K562 (cell line): ENCODE measurements around the gene ARHGAP35. TPM values are rescaled to one million over a fixed set of nuclear protein-coding genes. Genes with fewer than 3 reads are reported as not detected.

Experiments
- BACH1 ChIP-seq: fragments of 200-800 bp; sonication (Bioruptor generic); IDR thresholded peaks from 2 replicates; pipeline ENCODE4 v1.6.1; 2016; ENCODE audit warnings: missing genetic modification characterization, missing compliant biosample characterization
- EWSR1 ChIP-seq: fragments of 450-650 bp; IDR thresholded peaks from 2 replicates; pipeline ENCODE4 v1.6.1; 2018; ENCODE audit warnings: borderline replicate concordance, mild to moderate bottlenecking, low read depth, moderate library complexity; ENCODE audit not compliant: partially characterized antibody
- FOXM1 ChIP-seq, 2 experiments: fragments of 450-650 bp in 1 of 2; sonication (generic) in 1 of 2; formaldehyde crosslinking in 1 of 2; IDR thresholded peaks; 2 replicates each; pipeline versions ENCODE4 v1.6.1 to v1.9.0; 2017 to 2022; ENCODE audit warnings: low read depth in 2 of 2, mild to moderate bottlenecking in 2 of 2, missing genetic modification reagents in 1 of 2, moderate library complexity in 1 of 2
- GATAD2A ChIP-seq: fragments of 450-650 bp; IDR thresholded peaks from 2 replicates; pipeline ENCODE4 v1.6.1; 2017
- HDGF ChIP-seq: fragments of 450-650 bp; IDR thresholded peaks from 2 replicates; pipeline ENCODE4 v1.6.1; 2016
- MTA1 ChIP-seq: fragments of 450-650 bp; IDR thresholded peaks from 2 replicates; pipeline ENCODE4 v1.6.1; 2017; ENCODE audit warnings: borderline replicate concordance
- MTA3 ChIP-seq: fragments of 450-650 bp; formaldehyde crosslinking; IDR thresholded peaks from 2 replicates; pipeline ENCODE4 v1.6.1; 2017; ENCODE audit warnings: mild to moderate bottlenecking, borderline replicate concordance
- NR2C2 ChIP-seq, 2 experiments: fragments of 200-800 bp in 1 of 2; sonication (Bioruptor generic) in 1 of 2; sonication (generic) in 1 of 2; formaldehyde crosslinking in 1 of 2; IDR thresholded peaks; 2 replicates each; pipeline versions ENCODE4 v1.6.1 to v1.8.0; 2016 to 2022; ENCODE audit warnings: mild to moderate bottlenecking in 1 of 2, missing compliant biosample characterization in 1 of 2, missing genetic modification characterization in 1 of 2, missing genetic modification reagents in 1 of 2
- POLR2H ChIP-seq: IDR thresholded peaks from 2 replicates; pipeline ENCODE4 v1.6.1; 2016; ENCODE audit warnings: missing genetic modification characterization, low read depth, mild to moderate bottlenecking, control low read depth, missing compliant biosample characterization, moderate library complexity
- SMARCA5 ChIP-seq: fragments of 450-650 bp; IDR thresholded peaks from 2 replicates; pipeline ENCODE4 v1.6.1; 2016
- SOX6 ChIP-seq: fragments of 450-650 bp; IDR thresholded peaks from 2 replicates; pipeline ENCODE4 v1.6.1; 2014; ENCODE audit warnings: mild to moderate bottlenecking
- TCF3 ChIP-seq: sonication (generic); formaldehyde crosslinking; IDR thresholded peaks from 2 replicates; pipeline ENCODE4 v1.4.0; 2020; ENCODE audit warnings: mild to moderate bottlenecking, missing genetic modification reagents
- TFAP4 ChIP-seq: sonication (generic); formaldehyde crosslinking; IDR thresholded peaks from 2 replicates; pipeline ENCODE4 v1.8.0; 2022; ENCODE audit warnings: missing genetic modification reagents, mild to moderate bottlenecking, moderate library complexity, borderline replicate concordance
- YBX1 ChIP-seq: fragments of 450-650 bp; IDR thresholded peaks from 2 replicates; pipeline ENCODE4 v1.7.1; 2016; ENCODE audit warnings: mild to moderate bottlenecking
- ZKSCAN8 ChIP-seq: fragments of 200-800 bp; sonication (Bioruptor generic); IDR thresholded peaks from 2 replicates; pipeline ENCODE4 v1.6.1; 2016; ENCODE audit warnings: missing genetic modification characterization, missing compliant biosample characterization
- ZNF589 ChIP-seq: fragments of 200-800 bp; sonication (Bioruptor generic); IDR thresholded peaks from 2 replicates; pipeline ENCODE4 v1.6.1; 2016; ENCODE audit warnings: low read depth, missing genetic modification characterization, missing compliant biosample characterization
- polyA plus RNA-seq, 8 experiments: library from polyadenylated mRNA; depleted of rRNA in 4 of 8; stranded (reverse) in 5 of 8; unstranded in 3 of 8; fragments of >200 nt; fragmentation: Nextera tagmentation in 2 of 8; fragmentation: Illumina TruSeq in 1 of 8; extraction: Ambion mirVana in 2 of 8; extraction: Trizol in 1 of 8; gene quantifications; 2 replicates each; pipeline versions ENCODE4 v1.2.1 to v1.2.3, GENCODE V29; 2011 to 2014; ENCODE audit warnings: inconsistent platforms in 1 of 8, missing spikeins in 1 of 8
- total RNA-seq, 7 experiments: library from RNA; depleted of rRNA in 6 of 7; stranded (reverse); fragments of >200 nt in 6 of 7; fragmentation: Illumina TruSeq in 2 of 7; extraction: Trizol in 2 of 7; gene quantifications; 2 replicates each; pipeline versions ENCODE4 v1.2.1 to v1.2.3, GENCODE V29; 2011 to 2021; ENCODE audit warnings: low replicate concordance in 1 of 7
- TF ChIP-seq, protein P1 (sequence below): fragments of 200-400 bp; formaldehyde crosslinking; IDR thresholded peaks from 2 replicates; pipeline ENCODE4 v1.6.1; 2017; ENCODE audit warnings: mild to moderate bottlenecking, low read depth, low read length, moderate library complexity
- TF ChIP-seq, protein P2 (sequence below): sonication (generic); formaldehyde crosslinking; IDR thresholded peaks from 2 replicates; pipeline ENCODE4 v1.8.1; 2023; ENCODE audit warnings: mild to moderate bottlenecking, missing genetic modification reagents
- TF ChIP-seq, protein P3 (sequence below): sonication (generic); formaldehyde crosslinking; IDR thresholded peaks from 2 replicates; pipeline ENCODE4 v1.8.0; 2022; ENCODE audit warnings: mild to moderate bottlenecking, missing genetic modification reagents

The ARHGAP35 gene
- total and polyA plus RNA-seq, 9 of the 15 experiments (the other 6 are each of a cell fraction or from before 2014, with no cell fraction given), result 0.27 to 26.4 (median 10.2) TPM

DNA sequence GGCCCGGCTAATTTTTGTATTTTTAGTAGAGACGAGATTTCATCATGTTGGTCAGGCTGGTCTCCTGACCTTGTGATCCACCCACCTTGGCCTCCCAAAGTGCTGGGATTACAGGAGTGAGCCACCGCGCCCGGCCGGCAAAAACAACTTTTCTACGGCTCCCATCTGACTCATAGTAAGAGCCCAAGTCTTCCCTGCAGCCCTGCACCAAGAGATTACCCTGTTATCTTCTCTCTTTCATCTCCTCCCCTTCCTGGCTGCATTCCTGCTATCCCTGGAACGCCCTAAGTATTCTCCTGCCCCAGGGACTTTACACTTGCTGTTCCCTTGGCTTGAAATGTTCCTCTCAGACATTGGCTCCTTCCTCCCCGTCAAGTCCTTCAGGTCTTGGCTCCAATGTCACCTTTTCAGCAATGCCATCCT is 16.7 kb upstream of the ARHGAP35 start (continued):
- TF ChIP-seq, protein P1, sequence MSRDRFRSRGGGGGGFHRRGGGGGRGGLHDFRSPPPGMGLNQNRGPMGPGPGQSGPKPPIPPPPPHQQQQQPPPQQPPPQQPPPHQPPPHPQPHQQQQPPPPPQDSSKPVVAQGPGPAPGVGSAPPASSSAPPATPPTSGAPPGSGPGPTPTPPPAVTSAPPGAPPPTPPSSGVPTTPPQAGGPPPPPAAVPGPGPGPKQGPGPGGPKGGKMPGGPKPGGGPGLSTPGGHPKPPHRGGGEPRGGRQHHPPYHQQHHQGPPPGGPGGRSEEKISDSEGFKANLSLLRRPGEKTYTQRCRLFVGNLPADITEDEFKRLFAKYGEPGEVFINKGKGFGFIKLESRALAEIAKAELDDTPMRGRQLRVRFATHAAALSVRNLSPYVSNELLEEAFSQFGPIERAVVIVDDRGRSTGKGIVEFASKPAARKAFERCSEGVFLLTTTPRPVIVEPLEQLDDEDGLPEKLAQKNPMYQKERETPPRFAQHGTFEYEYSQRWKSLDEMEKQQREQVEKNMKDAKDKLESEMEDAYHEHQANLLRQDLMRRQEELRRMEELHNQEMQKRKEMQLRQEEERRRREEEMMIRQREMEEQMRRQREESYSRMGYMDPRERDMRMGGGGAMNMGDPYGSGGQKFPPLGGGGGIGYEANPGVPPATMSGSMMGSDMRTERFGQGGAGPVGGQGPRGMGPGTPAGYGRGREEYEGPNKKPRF, result no peak
- TF ChIP-seq MTA1 (peak; percentile 90), TCF3 (CRISPR knock-in tag) (peak; percentile 86), YBX1 (no peak), EWSR1 (no peak), NR2C2 (CRISPR knock-in tag; IDR thresholded peaks at IDR 0.05) (no peak), NR2C2 (tag; IDR thresholded peaks at IDR 0.05) (peak; percentile 47; the same call in 1 of the 2 replicates), POLR2H (tag) (0 out of 2 replicates have a peak, but pooled peaks have one; percentile 14), ZNF589 (CRISPR knock-in tag) (peak; percentile 45; the same call in 1 of the 2 replicates), GATAD2A (peak; percentile 64; the same call in 1 of the 2 replicates), MTA3 (peak; percentile 92), BACH1 (tag) (peak; percentile 23; the same call in 1 of the 2 replicates), TFAP4 (CRISPR knock-in tag) (peak; percentile 56), SMARCA5 (peak; percentile 94), SOX6 (peak; percentile 76; the same call in 1 of the 2 replicates), FOXM1 (IDR thresholded peaks at IDR 0.05; ENCODE audit: low read depth) (peak; percentile 29; the same call in 1 of the 2 replicates), FOXM1 (CRISPR knock-in tag; IDR thresholded peaks at IDR 0.05; ENCODE audit: low read depth) (no peak), HDGF (0 out of 2 replicates have a peak, but pooled peaks have one; percentile 49), ZKSCAN8 (CRISPR knock-in tag) (peak; percentile 55; the same call in 1 of the 2 replicates)
- TF ChIP-seq, protein P2, sequence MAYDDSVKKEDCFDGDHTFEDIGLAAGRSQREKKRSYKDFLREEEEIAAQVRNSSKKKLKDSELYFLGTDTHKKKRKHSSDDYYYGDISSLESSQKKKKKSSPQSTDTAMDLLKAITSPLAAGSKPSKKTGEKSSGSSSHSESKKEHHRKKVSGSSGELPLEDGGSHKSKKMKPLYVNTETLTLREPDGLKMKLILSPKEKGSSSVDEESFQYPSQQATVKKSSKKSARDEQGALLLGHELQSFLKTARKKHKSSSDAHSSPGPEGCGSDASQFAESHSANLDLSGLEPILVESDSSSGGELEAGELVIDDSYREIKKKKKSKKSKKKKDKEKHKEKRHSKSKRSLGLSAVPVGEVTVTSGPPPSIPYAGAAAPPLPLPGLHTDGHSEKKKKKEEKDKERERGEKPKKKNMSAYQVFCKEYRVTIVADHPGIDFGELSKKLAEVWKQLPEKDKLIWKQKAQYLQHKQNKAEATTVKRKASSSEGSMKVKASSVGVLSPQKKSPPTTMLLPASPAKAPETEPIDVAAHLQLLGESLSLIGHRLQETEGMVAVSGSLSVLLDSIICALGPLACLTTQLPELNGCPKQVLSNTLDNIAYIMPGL (CRISPR knock-in tag), result no peak
- TF ChIP-seq, protein P3, sequence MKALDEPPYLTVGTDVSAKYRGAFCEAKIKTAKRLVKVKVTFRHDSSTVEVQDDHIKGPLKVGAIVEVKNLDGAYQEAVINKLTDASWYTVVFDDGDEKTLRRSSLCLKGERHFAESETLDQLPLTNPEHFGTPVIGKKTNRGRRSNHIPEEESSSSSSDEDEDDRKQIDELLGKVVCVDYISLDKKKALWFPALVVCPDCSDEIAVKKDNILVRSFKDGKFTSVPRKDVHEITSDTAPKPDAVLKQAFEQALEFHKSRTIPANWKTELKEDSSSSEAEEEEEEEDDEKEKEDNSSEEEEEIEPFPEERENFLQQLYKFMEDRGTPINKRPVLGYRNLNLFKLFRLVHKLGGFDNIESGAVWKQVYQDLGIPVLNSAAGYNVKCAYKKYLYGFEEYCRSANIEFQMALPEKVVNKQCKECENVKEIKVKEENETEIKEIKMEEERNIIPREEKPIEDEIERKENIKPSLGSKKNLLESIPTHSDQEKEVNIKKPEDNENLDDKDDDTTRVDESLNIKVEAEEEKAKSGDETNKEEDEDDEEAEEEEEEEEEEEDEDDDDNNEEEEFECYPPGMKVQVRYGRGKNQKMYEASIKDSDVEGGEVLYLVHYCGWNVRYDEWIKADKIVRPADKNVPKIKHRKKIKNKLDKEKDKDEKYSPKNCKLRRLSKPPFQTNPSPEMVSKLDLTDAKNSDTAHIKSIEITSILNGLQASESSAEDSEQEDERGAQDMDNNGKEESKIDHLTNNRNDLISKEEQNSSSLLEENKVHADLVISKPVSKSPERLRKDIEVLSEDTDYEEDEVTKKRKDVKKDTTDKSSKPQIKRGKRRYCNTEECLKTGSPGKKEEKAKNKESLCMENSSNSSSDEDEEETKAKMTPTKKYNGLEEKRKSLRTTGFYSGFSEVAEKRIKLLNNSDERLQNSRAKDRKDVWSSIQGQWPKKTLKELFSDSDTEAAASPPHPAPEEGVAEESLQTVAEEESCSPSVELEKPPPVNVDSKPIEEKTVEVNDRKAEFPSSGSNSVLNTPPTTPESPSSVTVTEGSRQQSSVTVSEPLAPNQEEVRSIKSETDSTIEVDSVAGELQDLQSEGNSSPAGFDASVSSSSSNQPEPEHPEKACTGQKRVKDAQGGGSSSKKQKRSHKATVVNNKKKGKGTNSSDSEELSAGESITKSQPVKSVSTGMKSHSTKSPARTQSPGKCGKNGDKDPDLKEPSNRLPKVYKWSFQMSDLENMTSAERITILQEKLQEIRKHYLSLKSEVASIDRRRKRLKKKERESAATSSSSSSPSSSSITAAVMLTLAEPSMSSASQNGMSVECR (CRISPR knock-in tag), result no peak
